GM13976 (cell line): ENCODE results near the gene PERM1.

Source experiments
- DNase-seq: peaks from one replicate; pipeline ENCODE4 v3.0.0; 2012; ENCODE audit warnings: low spot score
- CTCF ChIP-seq: IDR thresholded peaks from 2 replicates; pipeline ENCODE4 v1.5.1; 2012; ENCODE audit warnings: borderline replicate concordance, mild to moderate bottlenecking; ENCODE audit not compliant: insufficient read depth; ENCODE audit errors: extremely low read depth, missing control alignments, control extremely low read depth
- in situ Hi-C: fragments of 300-500 bp; cut with MboI; formaldehyde crosslinking; loops from one replicate; pipeline ENCODE4 v1.12.0; 2022; ENCODE audit warnings: low sequenced_read_pairs, mixed read lengths, inconsistent platforms; ENCODE audit not compliant: unreplicated experiment

The PERM1 gene

GRCh38 chr1:983798-984475 lies 2.0 kb upstream of the PERM1 start:
- DNase-seq = peak; percentile 89
- peak; percentile 95 for TF ChIP-seq CTCF
- in situ Hi-C loops = no loop called here

- TF ChIP-seq CTCF = no peak
- in situ Hi-C loops = no loop called here
- DNase-seq = no peak
Measured at GRCh38 chr1:982765-983436, 1.0 kb upstream of the PERM1 start.

- no peak for DNase-seq
- in situ Hi-C loops = no loop called here
- TF ChIP-seq CTCF = no peak
Measured at GRCh38 chr1:981491-981954, 370 bp downstream of the PERM1 start.

GRCh38 chr1:980602-981395 lies 1.1 kb downstream of the PERM1 start:
- TF ChIP-seq CTCF = no peak
- DNase-seq = no peak
- in situ Hi-C loops = no loop called here

- in situ Hi-C loops = no loop called here
- TF ChIP-seq CTCF = no peak
- DNase-seq = no peak
Measured at GRCh38 chr1:980137-980571, 1.7 kb downstream of the PERM1 start.

- no peak for DNase-seq
- no peak for TF ChIP-seq CTCF
- in situ Hi-C loops = no loop called here
Measured at GRCh38 chr1:979744-980072, 2.2 kb downstream of the PERM1 start.
